Activated T-cell treated with anti-CD3 and anti-CD28 coated beads for 48 hours (primary cell): ENCODE results near the gene BCKDHB.
A peak's percentile ranks its signal among the peaks of the same experiment; 100 is the strongest.
"Not testable (repeated sequence)": the region's sequence is repeated elsewhere in the genome, so short reads cannot be mapped to it uniquely, and the experiment has no call there.

Experiments used
- DNase-seq: peaks from one replicate; pipeline ENCODE4 v3.0.0-alpha.2; 2020; ENCODE audit warnings: low read depth

BCKDHB gene

DNA sequence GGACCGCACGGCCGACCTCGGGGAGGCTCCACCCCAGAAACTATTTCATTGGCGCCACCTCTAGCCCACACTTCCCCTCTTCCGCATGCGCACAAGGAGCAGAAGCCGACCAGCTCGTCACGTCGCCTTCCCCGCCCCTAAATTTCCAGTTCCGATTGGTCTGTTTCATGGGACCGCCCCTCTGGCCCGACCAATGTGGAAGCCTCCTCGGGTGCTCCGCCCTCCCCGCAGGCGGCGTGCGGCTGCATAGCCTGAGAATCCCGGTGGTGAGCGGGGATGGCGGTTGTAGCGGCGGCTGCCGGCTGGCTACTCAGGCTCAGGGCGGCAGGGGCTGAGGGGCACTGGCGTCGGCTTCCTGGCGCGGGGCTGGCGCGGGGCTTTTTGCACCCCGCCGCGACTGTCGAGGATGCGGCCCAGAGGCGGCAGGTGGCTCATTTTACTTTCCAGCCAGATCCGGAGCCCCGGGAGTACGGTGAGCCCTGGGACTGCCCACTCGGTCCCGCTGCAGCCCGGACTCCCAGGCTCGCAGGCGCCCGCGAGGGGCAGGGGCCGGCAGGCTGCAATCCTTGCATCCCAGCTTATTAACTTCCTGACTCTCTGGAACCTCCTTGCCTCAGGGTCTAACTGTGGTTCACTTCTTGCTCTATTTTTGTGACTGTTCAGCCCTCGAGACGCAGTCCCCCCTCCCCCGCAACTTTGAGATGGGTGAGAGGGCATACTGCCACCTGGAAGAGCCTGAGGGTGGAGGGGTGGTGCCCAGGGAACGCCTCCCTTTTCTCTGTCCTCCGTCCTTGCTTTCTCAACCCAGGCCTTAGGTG is at the start of gene BCKDHB:
BCKDHB (plus strand) TSS at position 254 of the 818 bp plus-strand sequence; CDS start at position 277, 23 bp downstream.
- peak; percentile 95 for DNase-seq

DNA sequence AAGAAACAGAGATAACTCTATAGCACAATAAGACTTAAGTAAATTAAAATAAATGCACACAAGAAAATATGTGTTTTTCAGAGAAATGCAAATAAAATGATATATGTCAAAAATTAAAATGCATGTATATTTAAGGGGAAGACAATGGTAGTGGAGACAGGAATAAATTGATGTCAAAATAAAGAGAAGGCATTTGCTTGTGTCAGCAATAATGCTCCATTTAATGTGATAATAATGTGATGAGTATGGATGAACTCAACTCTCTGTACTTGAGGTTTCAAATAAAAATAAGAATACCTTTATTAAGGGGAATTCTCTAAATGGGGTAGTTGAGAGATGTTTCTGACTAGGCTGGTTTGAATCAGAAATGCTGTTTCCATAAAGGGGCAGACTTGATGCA is 45.7 kb upstream of the BCKDHB start:
- no peak for DNase-seq

DNA sequence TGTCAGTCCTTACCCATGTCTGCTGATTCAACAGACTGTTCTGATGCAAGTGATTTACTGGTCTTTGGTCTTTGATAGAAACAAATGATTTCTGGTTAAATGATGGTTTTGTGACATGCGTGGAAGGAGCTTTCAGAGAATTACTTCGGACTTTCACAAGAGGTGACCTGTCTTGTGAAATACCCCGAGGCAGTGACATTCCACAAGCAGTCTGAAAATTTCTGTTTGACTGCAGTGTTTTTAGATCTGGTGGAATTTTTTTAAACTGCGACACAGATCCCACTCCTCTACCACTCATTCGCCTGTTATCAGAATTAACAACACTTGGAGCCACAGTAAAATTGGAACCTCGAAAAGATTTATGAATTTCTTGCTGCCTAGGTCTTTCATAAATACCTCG is 38.3 kb upstream of the BCKDHB start:
- not testable (repeated sequence) for DNase-seq

DNA sequence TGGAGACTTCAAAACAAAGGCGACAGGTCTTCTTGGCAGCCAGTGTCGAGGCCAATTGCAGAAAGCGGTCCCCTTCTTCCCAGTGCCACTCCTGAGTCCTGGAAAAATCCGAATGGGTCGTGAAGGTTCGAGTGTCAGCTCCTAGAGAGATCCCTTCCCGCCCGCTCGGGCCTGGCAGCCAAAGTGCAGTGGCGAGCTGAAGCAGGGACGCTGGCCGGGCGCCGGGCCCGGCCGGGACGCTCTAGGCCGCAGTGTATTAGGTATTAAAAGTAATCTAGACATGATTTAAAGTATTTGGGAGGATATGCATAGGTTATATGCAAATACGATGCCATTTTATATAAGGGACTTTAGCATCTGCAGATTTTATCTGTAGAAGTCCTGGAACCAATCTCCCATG is 36.0 kb upstream of the BCKDHB start:
- not testable (repeated sequence) for DNase-seq

DNA sequence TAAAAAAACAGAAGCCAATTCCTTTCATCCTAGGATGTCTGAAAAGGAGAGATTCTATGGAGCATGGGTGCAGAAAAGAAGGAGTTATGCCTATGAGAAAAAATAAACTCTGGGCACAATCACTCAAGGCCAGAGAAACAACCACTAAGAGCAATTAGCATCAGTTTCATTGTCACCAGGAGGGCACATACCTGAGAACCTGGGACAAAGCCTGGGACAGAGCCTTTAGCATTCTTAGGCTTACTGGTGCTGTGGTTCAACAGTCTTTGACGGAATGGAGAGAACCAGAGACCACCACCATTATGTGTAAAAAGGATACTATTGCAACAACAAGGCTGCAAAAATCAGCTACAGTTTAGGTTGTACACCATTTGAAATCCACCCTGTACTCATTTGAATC is 29.4 kb upstream of the BCKDHB start:
- no peak for DNase-seq

DNA sequence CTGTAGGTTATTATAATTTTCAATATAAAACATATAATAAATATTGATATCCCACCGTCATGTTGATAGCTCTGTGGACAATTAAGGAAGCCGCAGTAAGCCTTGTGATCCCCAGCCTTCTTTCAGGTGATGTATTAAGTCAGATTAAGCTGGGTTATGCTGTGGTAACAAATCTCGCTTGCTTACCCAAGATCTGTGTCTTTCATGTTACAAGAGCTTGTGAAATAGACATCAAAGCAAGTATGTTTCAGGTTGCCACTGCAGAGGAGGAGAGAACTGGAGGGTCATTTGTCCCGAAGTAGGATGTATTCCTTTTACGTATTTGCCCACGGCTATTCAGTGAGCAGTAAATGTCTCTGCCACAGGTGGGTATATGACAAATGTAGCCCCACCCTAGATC is 17.8 kb upstream of the BCKDHB start:
- DNase-seq = no peak

DNA sequence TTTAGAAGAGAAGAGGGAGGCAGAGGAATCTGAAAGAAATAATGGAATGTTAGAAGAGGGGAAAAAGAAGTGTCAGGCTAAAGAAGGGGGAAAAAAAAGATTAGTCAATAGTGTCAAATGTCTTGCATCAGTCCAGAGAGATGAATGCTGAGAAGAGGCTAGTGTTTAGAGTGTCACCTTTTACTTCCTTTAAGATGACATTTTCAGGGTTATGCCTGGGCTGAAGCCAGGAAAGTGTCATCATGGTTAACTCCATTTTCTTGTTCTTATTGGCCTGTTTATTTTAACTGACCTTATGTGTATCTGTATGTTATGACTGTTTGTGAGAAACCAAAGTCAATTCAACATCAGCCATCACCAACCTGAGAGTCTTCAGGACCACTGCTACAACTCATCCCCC is 15.0 kb upstream of the BCKDHB start:
- DNase-seq = no peak

DNA sequence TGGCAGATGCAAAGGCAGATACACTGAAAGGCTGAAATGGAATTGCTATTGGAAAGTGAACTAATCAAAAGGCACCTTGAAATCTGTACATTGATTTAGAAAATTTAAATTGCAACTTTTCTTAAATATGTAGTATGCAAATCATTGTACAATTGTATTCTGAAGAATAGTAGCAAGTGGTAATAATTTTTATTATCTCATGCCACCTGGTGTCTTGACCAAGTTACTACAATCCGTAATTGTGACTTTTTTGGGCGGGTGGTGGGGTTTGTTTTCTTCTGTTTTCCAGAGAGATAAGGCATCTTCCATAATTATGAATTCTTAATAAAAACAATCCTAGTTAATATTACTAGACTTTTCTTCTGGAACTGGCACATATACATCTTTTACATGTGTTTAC is 12.5 kb upstream of the BCKDHB start:
- DNase-seq = no peak

DNA sequence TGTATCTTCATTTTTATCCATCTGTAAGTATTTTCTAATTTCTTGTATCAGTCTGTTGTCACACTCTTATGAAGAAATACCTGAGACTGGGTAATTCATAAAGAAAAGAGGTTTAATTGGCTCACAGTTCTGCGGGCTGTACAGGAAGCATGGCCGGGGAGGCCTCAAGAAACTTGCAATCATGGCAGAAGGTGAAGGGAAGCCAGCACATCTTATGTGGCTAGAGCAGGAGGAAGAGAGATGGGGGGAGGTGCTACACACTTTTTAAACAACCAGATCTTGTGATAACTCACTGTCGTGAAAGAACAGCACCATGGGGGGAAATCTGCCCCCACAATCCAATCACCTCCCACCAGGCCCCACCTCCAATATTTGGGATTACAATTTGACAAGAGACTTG is 10.9 kb upstream of the BCKDHB start:
- DNase-seq = no peak

DNA sequence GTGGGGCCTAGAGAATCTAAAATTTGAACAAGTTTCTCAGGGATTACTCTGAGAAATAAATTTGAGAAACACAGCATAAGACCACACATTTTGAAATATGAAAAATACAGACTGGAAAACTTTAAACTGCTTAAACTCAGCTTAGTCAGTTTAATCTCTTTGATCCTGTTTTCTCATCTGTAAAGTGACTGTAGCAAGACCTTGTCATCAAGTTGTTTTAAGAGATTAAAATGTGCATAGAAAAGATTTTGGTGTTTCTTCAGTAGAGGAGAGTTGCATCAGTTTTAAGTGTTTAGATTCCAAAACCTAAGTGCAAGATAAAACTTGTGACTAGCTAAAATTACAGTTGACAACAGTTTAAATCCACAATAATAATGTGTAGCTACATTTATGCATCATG is 8.1 kb upstream of the BCKDHB start:
- no peak for DNase-seq

DNA sequence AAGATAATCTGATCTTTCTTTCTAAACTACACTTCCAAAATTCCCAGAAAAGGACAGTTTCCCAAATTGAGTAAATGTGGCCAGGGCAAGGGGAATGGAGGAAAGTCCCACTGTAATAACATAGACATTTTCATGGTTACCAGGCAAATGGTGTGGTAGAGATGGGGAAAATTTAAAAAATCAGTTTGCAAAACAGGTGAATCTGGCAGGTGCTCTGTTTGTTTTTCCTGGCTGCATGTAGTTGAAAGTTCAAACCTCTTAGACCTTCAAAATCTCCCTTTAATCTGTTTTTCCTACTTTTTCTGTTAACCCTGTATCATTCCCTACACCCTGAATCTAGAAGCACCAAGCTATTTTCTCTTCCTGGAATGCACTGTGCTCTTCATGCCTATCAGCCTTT is 2.0 kb upstream of the BCKDHB start:
- no peak for DNase-seq

DNA sequence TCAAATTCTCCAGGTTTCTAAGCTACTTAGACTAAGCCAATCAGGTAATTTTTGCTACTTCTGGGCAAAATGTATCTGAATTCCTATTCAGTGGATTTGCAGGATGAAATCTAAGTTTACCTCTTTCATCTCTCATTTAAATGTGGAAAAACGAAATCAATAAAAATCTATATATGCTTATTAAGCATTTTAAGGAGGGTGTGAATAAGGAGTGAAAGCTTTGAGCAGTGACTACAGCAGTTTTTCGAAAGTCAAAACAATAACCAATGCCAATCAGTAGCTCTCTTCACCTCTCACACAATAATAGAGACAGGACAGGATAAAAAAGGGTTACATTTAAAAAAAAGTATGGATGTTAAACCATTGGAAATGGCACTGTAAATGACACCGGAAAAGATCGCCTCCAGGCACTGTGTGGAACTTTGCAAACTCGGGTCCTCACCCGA is 476 bp upstream of the BCKDHB start:
- no peak for DNase-seq

DNA sequence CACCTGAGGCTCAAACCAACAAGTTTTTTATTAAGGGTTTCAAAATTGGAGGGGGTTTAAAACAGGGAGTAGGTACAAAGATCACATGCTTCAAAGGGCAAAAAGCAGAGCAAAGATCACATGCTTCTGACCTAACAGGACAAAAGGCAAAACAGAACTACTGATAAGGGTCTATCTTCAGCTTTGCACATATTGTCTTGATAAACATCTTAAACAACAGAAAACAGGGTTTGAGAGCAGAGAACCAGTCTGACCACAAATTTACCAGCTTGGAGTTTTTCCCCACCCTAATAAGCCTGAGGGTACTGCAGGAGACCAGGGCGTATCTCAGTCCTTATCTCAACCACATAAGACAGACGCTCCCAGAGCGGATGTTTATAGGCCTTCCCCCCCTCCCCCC is 16.1 kb downstream of the BCKDHB start:
- not testable (repeated sequence) for DNase-seq

DNA sequence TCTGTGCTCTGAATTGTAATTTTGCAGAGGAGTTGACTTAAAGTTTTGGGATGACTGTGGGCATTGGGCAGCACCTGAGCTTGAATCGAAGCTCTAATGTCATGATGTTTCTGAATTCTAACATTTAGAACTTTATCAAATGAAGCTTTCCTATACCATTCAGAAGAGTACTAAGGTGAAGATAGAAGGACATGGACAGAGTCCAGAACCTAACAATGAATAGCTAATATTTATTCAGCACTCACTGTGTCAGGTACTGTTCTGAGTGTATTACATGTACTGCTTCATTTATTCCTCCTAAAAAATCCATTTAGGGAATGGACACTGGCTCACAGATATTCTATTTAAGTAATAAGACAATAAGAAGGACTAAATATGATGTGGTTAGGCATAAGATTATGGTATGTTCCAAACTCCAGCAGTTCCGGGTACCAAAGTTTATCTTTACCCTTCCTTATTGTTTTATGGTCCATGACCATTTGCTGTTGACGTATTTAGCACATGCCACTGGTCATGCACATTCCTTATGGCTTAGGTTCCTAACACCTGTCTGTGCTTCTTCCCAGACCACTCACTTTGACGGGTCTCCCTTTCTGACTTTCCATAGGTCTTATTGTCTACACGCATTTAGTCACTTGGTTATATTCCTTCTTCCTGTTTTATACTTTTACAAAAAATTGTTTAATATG is 20.3 kb downstream of the BCKDHB start:
- no peak for DNase-seq

DNA sequence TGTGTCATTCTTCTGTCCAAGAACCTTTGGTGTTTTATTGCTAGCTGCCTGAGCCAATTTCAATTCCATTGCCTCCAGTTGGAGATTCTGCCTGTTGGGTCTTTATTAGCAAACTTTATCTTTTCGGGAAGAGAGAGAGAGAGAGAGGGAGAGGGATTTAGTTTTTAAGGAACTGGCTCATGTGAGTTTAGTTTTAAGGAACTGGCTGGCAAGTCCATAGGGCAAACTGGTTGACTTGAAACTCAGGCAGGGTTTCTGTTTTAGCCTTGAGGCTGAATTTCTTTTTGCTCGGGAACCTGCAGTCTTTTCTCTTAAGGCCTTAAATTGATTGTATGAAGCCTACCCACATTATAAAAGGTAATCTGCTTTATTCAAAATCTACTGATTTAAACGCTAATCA is 23.0 kb downstream of the BCKDHB start:
- no peak for DNase-seq

DNA sequence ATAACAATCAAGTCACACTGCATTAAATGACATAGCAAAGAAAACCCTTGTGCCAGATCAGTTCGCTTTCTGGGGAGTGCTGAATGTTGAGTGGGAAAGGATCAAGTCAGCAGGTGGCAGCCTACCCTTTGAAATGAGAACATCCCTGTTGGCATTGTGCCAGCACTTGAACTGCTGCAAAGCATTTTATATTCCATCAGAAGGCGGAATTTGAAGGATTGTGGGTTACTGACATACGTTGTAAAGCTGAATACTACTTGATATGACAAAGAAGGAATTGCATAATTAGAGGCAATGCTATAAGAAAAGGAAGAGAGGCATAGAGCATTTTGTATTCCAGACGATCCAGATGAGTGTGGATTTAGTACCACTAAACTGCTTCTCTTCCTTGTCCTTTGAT is 26.5 kb downstream of the BCKDHB start:
- DNase-seq = no peak

DNA sequence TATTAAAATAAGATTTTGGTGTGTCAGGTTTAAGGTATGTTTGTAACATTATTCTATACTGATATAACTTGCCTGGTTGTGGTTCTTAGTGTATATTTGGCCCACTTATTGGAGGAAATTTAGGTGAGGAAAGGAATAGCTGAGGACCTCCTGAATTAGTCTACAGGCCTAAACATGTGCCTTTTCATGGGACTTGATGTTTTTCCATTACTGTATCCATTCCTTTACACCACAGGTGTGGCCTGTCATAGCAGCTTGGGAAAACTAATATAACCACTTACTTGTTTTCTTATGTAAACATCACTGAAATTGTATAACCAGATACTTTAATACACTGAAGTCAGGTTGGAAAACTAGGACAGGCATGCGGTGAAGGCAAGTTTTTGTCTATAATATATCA is 27.6 kb downstream of the BCKDHB start:
- no peak for DNase-seq

DNA sequence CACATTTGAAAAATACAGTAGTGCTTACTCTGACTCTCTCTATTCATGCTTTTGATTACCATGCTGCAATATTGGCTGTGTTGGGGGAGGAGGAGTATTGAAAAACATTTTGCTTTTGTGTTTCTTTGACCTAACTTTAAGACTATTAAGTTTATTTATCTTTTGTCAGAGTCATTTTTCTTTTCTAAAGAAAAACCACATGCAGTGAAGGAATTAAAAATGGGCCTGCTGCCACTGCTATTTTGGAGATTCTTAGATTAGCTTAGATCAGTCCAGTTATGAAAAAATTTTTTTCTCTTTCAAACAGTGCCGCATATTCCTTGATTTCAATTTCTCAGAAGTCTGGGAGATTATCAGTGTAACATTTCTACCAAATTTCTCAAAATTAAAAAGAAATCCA is 36.1 kb downstream of the BCKDHB start:
- no peak for DNase-seq

DNA sequence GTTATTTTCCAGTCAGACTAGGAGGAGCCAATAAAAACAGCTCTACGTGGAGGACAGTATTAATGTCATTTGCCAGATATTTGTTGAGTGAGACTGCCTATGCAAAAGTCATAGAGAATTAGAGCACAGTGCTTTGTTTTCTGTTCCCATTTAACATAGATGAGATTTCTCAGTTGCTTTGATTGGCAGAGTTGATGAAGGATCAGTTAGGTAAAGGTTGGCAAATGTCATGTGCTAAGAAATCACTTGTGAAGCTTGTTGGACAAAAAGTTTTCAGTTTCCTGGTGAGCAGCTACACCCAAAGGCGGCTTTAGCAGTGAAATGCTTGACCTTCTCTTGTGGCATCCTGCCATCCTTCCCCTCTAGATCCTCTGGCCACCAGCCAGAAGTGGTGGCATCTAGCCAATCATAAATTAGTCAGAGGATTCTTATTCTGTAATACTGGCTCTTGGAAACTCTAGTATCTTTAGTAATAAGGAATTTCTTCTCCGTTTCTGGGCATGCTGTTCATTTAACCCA is 37.0 kb downstream of the BCKDHB start:
- DNase-seq = no peak

DNA sequence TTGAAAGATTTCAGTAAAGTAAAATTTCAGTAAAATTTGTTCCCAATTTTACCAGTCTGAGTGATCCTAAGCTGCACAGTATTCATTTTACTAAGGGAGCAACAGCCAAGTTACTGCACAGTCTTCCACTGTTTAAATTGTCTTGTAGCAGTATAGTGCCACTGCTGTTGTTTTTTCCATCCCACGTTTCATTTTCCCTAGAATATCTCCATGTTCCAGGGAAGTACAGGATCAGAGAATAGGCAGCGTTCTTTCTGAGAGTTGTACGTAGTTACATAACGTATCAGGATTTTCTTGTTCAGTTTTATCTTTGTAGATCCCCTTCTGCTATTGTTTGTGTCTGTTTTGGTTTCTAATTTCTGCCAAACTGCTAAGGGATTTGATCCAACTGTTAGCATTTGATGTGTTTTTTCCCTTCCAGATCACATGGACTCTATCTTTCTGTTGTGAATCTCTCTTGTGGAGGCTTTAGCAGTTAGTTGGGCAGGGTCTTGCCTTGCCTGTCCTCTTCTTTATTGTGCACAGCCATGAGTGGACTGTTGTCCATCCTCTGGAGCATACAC is 38.4 kb downstream of the BCKDHB start:
- DNase-seq = no peak

DNA sequence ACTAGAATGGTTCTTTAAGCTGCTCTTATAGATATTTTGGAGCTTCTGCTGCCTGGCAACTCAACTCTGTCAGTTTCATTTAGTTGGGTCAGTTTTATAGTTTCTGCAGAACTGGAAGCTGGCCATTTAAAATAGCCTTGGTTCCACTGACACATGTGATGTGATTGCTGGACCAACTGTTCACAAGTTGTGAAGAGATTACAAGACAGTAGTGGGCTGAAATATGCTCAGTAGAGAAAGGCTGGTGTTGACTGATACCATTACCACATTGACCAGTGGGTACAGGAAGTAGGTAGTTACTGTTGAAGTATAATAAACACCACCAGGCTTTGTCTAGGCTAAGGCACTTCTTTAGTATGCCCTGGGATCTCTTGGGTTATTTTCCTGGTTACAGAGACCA is 39.0 kb downstream of the BCKDHB start:
- DNase-seq = no peak

DNA sequence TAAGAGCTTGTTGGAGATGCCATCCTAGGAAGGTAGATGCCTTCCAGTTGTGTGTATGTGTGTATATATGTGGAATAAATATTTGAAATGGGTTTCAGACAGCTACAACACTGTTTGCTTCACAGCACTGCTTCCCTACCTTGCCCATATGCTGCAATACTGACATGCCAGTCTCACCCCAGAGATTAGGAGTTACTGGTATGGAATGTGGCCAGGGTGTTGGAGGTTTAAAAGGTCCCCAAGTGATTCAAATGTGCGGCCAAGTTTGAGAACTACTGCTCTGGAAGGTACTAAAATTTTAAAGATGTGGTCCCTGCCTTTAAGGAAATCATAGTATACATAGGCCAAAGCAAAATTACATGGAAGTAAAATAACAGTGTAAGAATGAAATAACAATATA is 39.5 kb downstream of the BCKDHB start:
- DNase-seq = no peak

DNA sequence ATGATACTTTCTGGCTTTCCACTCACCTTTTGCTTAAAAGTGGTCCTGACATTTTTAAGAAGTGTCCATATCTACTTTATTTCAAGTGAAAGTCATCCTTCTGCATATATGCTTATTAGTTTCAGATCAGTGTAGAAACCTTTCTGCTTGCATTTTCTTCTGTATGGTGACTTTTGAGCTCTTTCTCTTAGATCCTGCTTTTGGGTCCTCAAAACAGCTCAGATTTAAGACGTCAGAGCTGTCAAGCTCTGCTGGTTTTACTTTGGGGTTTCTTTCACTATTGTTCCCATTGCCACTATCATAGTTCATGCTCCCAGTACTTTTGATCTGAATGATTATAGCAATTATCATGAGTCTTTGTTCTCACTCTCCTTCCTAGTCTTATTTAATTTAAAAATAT is 41.7 kb downstream of the BCKDHB start:
- no peak for DNase-seq
